ENCODE measurements around the gene RPL3.

Gene RPL3

DNA sequence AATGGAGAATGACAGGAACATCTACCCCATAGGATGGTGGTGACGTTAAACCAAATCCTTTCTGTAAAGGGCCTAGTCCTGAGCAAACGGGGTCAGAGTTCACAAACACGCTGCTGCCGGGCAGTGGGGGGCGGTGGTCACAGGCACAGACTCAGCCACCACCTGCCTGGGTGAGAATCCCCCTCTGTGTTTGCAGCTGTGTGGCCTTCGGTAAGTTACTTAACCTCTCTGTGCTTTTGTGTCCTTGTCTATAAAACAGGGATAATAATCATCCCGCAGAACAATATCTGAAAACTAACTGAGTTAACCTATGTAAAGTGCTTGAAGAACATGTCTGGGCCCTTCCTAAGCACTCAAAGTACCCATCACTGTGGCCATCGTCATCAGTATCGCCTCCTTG, 48.6 kb downstream of the RPL3 start:
- Histone ChIP-seq H3K4me1 (ENCODE audit: control insufficient read depth, low read length) (peaks cover 38% of the 10 kb centered on the region), H3K9me2 (replicated peaks; ENCODE audit: control insufficient read depth, low read length) (no peaks in the 10 kb centered on the region), H3K79me2 (ENCODE audit: control insufficient read depth, low read length) (no peaks in the 10 kb centered on the region), H3K9me3 (ENCODE audit: control insufficient read depth, insufficient read depth, low read length) (no peaks in the 10 kb centered on the region), H3K4me3 (ENCODE audit: low read length) (no peak overlapping the region), H3K36me3 (ENCODE audit: control insufficient read depth, low read length) (no peaks in the 10 kb centered on the region), H4K20me1 (ENCODE audit: control insufficient read depth, insufficient read depth, low read depth, low read length) (no peaks in the 10 kb centered on the region), H3F3A (ENCODE audit: control insufficient read depth, insufficient read depth) (peaks cover 4% of the 10 kb centered on the region), H3K27ac (ENCODE audit: low read depth, low read length) (no peak overlapping the region), H3K4me2 (ENCODE audit: low read length) (no peak overlapping the region), H3K27me3 (ENCODE audit: control insufficient read depth, low read length) (no peaks in the 10 kb centered on the region)
- TF ChIP-seq, protein P1, sequence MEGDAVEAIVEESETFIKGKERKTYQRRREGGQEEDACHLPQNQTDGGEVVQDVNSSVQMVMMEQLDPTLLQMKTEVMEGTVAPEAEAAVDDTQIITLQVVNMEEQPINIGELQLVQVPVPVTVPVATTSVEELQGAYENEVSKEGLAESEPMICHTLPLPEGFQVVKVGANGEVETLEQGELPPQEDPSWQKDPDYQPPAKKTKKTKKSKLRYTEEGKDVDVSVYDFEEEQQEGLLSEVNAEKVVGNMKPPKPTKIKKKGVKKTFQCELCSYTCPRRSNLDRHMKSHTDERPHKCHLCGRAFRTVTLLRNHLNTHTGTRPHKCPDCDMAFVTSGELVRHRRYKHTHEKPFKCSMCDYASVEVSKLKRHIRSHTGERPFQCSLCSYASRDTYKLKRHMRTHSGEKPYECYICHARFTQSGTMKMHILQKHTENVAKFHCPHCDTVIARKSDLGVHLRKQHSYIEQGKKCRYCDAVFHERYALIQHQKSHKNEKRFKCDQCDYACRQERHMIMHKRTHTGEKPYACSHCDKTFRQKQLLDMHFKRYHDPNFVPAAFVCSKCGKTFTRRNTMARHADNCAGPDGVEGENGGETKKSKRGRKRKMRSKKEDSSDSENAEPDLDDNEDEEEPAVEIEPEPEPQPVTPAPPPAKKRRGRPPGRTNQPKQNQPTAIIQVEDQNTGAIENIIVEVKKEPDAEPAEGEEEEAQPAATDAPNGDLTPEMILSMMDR (IDR thresholded peaks at IDR 0.05; ENCODE audit: low read depth, low read length, poor library complexity, severe bottlenecking): no peak
- TF ChIP-seq EZH2phosphoT487 (IDR thresholded peaks at IDR 0.05; ENCODE audit: borderline replicate concordance, low read length): no peak

DNA sequence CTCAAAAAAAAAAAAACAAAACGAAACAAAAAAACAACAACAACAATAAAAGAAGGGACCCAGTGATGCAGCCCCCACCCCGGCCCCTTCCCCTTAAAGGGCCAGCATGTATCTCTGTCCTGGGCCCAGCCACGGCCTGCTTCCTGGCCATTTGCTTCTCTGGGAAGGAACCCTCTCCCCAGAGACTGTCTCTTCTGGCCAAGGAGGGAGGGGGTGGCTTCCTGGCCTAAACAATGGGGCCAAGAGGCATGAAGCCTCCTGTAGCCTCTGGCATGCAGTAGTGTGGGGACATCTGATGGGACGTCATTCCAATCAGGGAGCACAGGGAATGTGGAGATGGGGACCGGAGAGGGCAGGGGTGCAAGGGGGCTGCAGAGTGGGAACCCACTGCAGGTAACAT, 49.1 kb downstream of the RPL3 start:
- H3K36me3 ChIP-seq (ENCODE audit: control insufficient read depth, low read length): no peaks in the 10 kb centered on the region
- H3K4me3 ChIP-seq (ENCODE audit: low read length): no peak overlapping the region
- TF ChIP-seq EZH2phosphoT487 (IDR thresholded peaks at IDR 0.05; ENCODE audit: borderline replicate concordance, low read length): no peak
- TF ChIP-seq, protein P1 (IDR thresholded peaks at IDR 0.05; ENCODE audit: low read depth, low read length, poor library complexity, severe bottlenecking): no peak
- no peaks in the 10 kb centered on the region for H3K9me3 ChIP-seq (ENCODE audit: control insufficient read depth, insufficient read depth, low read length)
- no peaks in the 10 kb centered on the region for H3K79me2 ChIP-seq (ENCODE audit: control insufficient read depth, low read length)
- peaks cover 40% of the 10 kb centered on the region for H3K4me1 ChIP-seq (ENCODE audit: control insufficient read depth, low read length)
- H4K20me1 ChIP-seq (ENCODE audit: control insufficient read depth, insufficient read depth, low read depth, low read length): no peaks in the 10 kb centered on the region
- peaks cover 4% of the 10 kb centered on the region for H3F3A ChIP-seq (ENCODE audit: control insufficient read depth, insufficient read depth)
- no peaks in the 10 kb centered on the region for H3K9me2 ChIP-seq (replicated peaks; ENCODE audit: control insufficient read depth, low read length)
- H3K27me3 ChIP-seq (ENCODE audit: control insufficient read depth, low read length): no peaks in the 10 kb centered on the region
- no peak overlapping the region for H3K4me2 ChIP-seq (ENCODE audit: low read length)
- no peak overlapping the region for H3K27ac ChIP-seq (ENCODE audit: low read depth, low read length)

DNA sequence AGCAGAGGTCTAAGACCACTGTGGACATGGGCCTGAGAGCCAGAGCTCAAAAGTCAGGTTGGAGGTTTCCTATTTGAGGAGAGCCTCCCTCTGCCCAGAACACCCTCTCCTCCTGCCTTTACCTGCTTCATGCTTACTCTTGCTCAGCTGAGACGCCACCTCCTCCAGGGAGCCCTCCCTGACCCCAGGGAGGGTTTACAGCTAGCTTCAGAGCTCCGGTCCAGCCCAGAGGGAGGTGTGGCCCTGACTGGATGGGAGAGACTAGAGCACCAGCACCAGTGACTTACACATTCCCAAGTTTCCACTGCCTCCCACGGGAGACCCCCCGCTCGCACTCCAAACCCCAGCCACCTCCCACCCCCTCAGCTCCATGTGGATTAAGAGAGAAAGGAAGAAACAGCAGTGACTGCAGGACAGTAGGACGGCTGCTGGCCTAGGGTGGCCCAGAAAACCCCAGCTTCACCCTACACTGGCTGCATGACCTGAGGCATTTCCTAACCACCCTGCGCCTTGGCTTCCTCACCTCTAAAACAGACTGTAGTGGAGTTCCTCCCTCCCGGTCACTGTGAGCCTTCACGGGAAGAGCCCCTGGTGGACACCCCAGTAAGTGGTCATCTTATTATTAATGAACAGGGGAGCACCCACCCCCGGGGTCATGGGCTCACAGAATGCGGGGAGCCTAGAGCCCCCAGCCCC, 50.2 kb downstream of the RPL3 start:
- H4K20me1 ChIP-seq (ENCODE audit: control insufficient read depth, insufficient read depth, low read depth, low read length): no peaks in the 10 kb centered on the region
- TF ChIP-seq EZH2phosphoT487 (IDR thresholded peaks at IDR 0.05; ENCODE audit: borderline replicate concordance, low read length): no peak
- TF ChIP-seq, protein P1 (IDR thresholded peaks at IDR 0.05; ENCODE audit: low read depth, low read length, poor library complexity, severe bottlenecking): no peak
- no peaks in the 10 kb centered on the region for H3K36me3 ChIP-seq (ENCODE audit: control insufficient read depth, low read length)
- H3F3A ChIP-seq (ENCODE audit: control insufficient read depth, insufficient read depth): peaks cover 4% of the 10 kb centered on the region
- no peak overlapping the region for H3K27ac ChIP-seq (ENCODE audit: low read depth, low read length)
- H3K27me3 ChIP-seq (ENCODE audit: control insufficient read depth, low read length): no peaks in the 10 kb centered on the region
- H3K4me2 ChIP-seq (ENCODE audit: low read length): no peak overlapping the region
- H3K9me2 ChIP-seq (replicated peaks; ENCODE audit: control insufficient read depth, low read length): no peaks in the 10 kb centered on the region
- no peaks in the 10 kb centered on the region for H3K79me2 ChIP-seq (ENCODE audit: control insufficient read depth, low read length)
- peaks cover 51% of the 10 kb centered on the region for H3K4me1 ChIP-seq (ENCODE audit: control insufficient read depth, low read length)
- H3K4me3 ChIP-seq (ENCODE audit: low read length): no peak overlapping the region
- no peaks in the 10 kb centered on the region for H3K9me3 ChIP-seq (ENCODE audit: control insufficient read depth, insufficient read depth, low read length)

Measured in DOHH2 (cell line).